Thoracic aorta (tissue), 2 donors: ENCODE data around the gene PLD2. TPM values are rescaled to one million over a fixed set of nuclear protein-coding genes. Genes with fewer than 3 reads are reported as not detected.
"Not testable (repeated sequence)": the region's sequence is repeated elsewhere in the genome, so short reads cannot be mapped to it uniquely, and the experiment has no call there.

Source experiments
- ATAC-seq: fragments of 150-250 bp; one replicate; pipeline ENCODE4 v1.8.0; 2017; ENCODE audit warnings: low read depth; ENCODE audit not compliant: insufficient number of reproducible peaks, low FRiP score
- DNase-seq: peaks from one replicate; pipeline ENCODE4 v3.0.0-alpha.2; 2020; ENCODE audit warnings: low spot score
- H3K27ac ChIP-seq, 2 donors: fragments of 200-600 bp; sonication (generic); 1 replicate in 1 of 2; 2 replicates in 1 of 2; pipeline ENCODE4 v1.5.1; 2016; ENCODE audit warnings: mild to moderate bottlenecking in 2 of 2, moderate library complexity in 2 of 2
- H3K27me3 ChIP-seq: fragments of 200-600 bp; sonication (generic); replicated peaks from 2 replicates; pipeline ENCODE4 v1.6.0; 2016; ENCODE audit warnings: mild to moderate bottlenecking; ENCODE audit not compliant: insufficient read depth
- H3K36me3 ChIP-seq: fragments of 200-600 bp; sonication (generic); one replicate; pipeline ENCODE4 v1.5.1; 2016
- H3K4me1 ChIP-seq, 2 donors: fragments of 200-600 bp; sonication (generic); 1 replicate in 1 of 2; 2 replicates in 1 of 2; pipeline versions ENCODE4 v1.5.1 to v1.6.0; 2016; ENCODE audit warnings: low read depth in 2 of 2, mild to moderate bottlenecking in 1 of 2; ENCODE audit not compliant: control insufficient read depth in 1 of 2
- H3K4me3 ChIP-seq: fragments of 200-600 bp; sonication (generic); 2 replicates; pipeline ENCODE4 v1.5.1; 2016; ENCODE audit warnings: mild to moderate bottlenecking
- H3K9me3 ChIP-seq: fragments of 200-600 bp; sonication (generic); 2 replicates; pipeline ENCODE4 v1.5.1; 2016
- total RNA-seq, 2 donors: library from RNA; depleted of rRNA; stranded (reverse); fragments of >200 nt; gene quantifications; one replicate each; pipeline versions ENCODE4 v1.1.0 to v1.2.3, GENCODE V29; 2016
- TF ChIP-seq, protein P1 (sequence below): fragments of 200-600 bp; sonication (generic); IDR thresholded peaks from one replicate; pipeline ENCODE4 v1.5.1; 2019; ENCODE audit warnings: antibody characterized with exemption

PLD2 gene
- total RNA-seq, 2 donors from 2014 or later, result 38.3 to 75.3 TPM

DNA sequence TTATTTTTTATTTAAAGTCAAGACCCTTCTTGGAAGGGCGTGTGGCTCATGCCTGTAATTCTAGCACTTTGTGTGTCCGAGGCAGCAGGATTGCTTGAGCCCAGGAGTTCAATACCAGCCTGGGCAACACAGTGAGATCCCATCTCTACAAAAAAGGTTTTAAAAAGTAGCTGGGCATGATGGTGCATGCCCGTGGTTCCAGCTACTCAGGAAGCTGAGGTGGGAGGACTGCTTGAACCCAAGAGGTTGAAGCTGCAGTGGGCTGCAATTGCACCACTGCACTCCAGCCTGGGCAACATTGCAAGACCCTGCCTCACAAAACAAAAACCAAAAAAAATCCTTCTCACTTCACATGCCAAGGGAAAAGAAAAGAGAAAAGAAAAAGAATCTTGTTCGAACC is 55.8 kb downstream of the PLD2 start:
- no peak for DNase-seq

DNA sequence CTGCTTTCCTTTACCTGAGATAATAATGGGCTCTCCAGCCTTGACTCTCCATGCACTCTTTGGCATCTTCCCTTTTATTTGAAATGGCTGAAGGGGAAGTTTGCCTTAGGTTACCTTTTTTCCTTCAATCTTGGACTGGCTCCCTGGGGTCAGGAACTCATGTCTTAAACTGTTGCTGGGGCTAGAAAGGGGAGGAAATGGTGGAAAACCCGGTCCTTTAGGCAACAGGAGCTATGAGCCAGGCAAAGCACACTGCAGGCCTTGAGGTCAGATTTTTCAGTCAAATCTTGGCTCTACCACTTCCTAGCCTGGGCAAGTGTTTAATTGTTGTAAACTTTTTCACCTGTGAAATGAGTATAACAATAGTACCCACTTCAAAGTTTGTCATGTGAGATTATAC is 56.4 kb downstream of the PLD2 start:
- Histone ChIP-seq H3K4me1 (peaks cover 9% of the 10 kb centered on the region in 2 donors), H3K4me3 (no peak overlapping the region), H3K27ac (no peak overlapping the region), H3K9me3 (no peaks in the 10 kb centered on the region), H3K36me3 (no peaks in the 10 kb centered on the region), H3K27me3 (no peaks in the 10 kb centered on the region)
- TF ChIP-seq, protein P1, sequence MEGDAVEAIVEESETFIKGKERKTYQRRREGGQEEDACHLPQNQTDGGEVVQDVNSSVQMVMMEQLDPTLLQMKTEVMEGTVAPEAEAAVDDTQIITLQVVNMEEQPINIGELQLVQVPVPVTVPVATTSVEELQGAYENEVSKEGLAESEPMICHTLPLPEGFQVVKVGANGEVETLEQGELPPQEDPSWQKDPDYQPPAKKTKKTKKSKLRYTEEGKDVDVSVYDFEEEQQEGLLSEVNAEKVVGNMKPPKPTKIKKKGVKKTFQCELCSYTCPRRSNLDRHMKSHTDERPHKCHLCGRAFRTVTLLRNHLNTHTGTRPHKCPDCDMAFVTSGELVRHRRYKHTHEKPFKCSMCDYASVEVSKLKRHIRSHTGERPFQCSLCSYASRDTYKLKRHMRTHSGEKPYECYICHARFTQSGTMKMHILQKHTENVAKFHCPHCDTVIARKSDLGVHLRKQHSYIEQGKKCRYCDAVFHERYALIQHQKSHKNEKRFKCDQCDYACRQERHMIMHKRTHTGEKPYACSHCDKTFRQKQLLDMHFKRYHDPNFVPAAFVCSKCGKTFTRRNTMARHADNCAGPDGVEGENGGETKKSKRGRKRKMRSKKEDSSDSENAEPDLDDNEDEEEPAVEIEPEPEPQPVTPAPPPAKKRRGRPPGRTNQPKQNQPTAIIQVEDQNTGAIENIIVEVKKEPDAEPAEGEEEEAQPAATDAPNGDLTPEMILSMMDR, result no peak
- no peak for ATAC-seq
- no peak for DNase-seq

More for the DNA sequence above, 55.8 kb downstream of the PLD2 start:
- peaks cover 14 to 15% of the 10 kb centered on the region in 2 donors for H3K4me1 ChIP-seq
- no peak for ATAC-seq
- H3K36me3 ChIP-seq, result no peaks in the 10 kb centered on the region
- no peaks in the 10 kb centered on the region for H3K9me3 ChIP-seq
- H3K27me3 ChIP-seq, result no peaks in the 10 kb centered on the region
- H3K4me3 ChIP-seq, result no peak overlapping the region
- H3K27ac ChIP-seq, result no peak overlapping the region
- TF ChIP-seq, protein P1, result no peak

DNA sequence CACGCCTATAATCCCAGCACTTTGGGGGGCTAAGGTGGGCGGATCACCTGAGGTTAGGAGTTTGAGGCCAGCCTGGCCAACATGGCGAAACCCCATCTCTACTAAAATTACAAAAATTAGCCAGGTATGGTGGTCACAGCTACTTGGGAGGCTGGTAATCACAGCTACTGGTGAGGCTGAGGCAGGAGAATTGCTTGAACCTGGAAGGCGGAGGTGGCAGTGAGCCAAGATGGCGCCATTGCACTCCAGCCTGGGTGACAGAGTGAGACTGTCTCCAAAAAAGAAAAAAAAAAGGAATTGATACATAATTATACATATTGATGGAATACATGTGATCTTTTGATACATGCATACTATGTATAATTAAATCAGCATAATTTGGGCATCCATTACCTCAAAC is 60.6 kb downstream of the PLD2 start:
- not testable (repeated sequence) for H3K9me3 ChIP-seq, H3K36me3 ChIP-seq, H3K27me3 ChIP-seq, H3K4me3 ChIP-seq, H3K27ac ChIP-seq, H3K4me1 ChIP-seq, ATAC-seq, DNase-seq

DNA sequence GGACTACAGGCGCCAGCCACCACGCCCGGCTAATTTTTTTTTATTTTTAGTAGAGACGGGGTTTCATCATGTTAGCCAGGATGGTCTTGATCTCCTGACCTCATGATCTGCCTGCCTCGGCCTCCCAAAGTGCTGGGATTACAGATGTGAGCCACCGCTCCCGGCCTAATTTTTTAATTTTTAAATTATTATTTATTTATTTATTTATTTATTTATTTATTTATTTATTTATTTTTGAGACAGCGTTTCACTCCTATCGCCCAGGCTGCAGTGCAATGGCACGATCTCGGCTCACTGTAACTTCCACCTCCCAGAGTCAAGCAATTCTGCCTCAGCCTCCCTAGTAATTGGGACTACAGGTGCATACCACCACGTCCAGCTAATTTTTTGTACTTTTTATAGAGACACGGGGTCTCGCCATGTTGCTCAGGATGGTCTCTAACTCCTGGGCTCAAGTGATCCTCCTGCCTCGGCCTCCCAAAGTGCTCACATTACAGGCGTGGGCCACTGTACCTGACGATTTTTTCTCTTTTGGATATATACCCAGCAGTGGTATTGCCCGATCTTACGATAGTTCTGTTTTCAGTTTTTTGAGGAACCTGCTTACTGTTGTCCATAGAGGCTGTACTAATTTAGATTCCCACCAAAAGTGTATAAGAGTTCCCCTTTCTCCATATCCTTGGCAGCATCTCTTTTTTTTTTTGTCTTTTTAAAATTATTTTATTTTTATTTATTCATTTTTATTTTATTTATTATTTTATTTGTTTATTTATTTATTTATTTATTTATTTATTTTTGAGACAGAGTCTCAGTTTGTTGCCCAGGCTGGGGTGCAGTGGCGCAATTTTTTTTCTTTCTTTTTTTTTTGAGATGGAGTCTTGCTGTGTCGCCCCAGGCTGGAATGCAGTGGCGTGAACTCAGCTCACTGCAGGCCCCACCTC is 62.4 kb downstream of the PLD2 start:
- not testable (repeated sequence) for H3K27ac ChIP-seq, H3K36me3 ChIP-seq, ATAC-seq, DNase-seq, H3K27me3 ChIP-seq, H3K9me3 ChIP-seq, H3K4me3 ChIP-seq, H3K4me1 ChIP-seq

DNA sequence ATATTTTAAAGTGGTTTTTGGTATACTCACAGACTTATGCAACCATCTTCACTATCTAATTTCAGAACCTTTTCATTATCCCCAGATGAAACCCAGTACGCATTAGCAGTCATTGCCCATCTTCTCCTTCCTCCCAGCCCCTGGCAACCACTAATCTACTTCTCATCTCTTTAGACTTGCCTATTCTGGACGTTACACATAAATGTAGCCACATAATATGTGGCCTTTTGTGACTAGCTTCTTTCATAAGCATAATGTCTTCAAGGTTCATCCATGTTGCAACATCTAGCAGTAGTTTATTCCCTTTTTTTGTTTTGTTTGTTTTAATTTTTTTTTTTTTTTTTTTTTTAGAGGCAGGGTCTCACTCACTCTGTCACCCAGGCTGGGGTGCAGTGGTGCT is 63.9 kb downstream of the PLD2 start:
- TF ChIP-seq, protein P1, result no peak
- Histone ChIP-seq H3K4me1 (no peaks in the 10 kb centered on the region), H3K4me3 (no peak overlapping the region), H3K27me3 (no peaks in the 10 kb centered on the region), H3K9me3 (no peaks in the 10 kb centered on the region), H3K36me3 (no peaks in the 10 kb centered on the region), H3K27ac (no peak overlapping the region)
- DNase-seq (no peak), ATAC-seq (no peak)

DNA sequence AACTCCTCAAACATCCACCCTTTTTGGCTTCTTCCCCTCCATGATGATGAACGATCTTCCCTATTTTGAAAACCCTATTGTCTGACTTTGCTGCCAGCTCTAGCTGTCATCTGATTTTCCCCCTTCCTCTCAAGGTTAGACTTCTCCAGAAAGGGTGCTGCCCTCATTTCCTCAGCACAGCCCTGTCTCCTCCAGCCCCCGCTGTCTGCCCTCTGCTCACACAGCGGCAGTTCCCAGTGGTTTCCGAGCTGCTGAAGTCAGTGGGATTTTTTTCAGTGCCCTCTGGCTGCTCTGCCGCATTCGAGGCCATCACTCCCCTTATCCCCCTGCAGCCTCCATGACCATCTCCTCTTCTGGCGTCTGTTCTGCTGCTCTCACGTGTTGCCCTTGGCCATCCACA is 65.8 kb downstream of the PLD2 start:
- DNase-seq (no peak), ATAC-seq (no peak)
- Histone ChIP-seq H3K36me3 (no peaks in the 10 kb centered on the region), H3K27ac (no peak overlapping the region), H3K4me3 (no peak overlapping the region), H3K4me1 (no peaks in the 10 kb centered on the region), H3K27me3 (no peaks in the 10 kb centered on the region), H3K9me3 (no peaks in the 10 kb centered on the region)
- TF ChIP-seq, protein P1, result no peak

Other genes with a start within 250 kb of the PLD2 start
- gene GGT6, start 246.6 kb upstream of the PLD2 start, total RNA-seq, result not detected
- gene SMTNL2, start 222.6 kb upstream of the PLD2 start, total RNA-seq, result 1 to 10 TPM; 2.6 to 2.8 TPM
- gene ALOX15, start 165.5 kb upstream of the PLD2 start, total RNA-seq, result not detected
- 10 to 100 TPM; 21.1 to 71.2 TPM for gene PELP1, start 103.0 kb upstream of the PLD2 start, total RNA-seq
- 10 to 100 TPM; 64.5 to 66.3 TPM for gene ARRB2, start 96.5 kb upstream of the PLD2 start, total RNA-seq
- 10 to 100 TPM; 18.8 to 21.9 TPM for gene MED11, start 75.7 kb upstream of the PLD2 start, total RNA-seq
- 1 to 10 TPM; 2.5 to 5.8 TPM for gene ZMYND15, start 67.3 kb upstream of the PLD2 start, total RNA-seq
- gene CXCL16, start 67.2 kb upstream of the PLD2 start, total RNA-seq, result 10 to 100 TPM; 27.6 to 41.7 TPM
- not detected for gene TM4SF5, start 35.3 kb upstream of the PLD2 start, total RNA-seq
- 1 to 10 TPM; 5.9 to 8.3 TPM for gene VMO1, start 20.8 kb upstream of the PLD2 start, total RNA-seq
- gene GLTPD2, start 18.2 kb upstream of the PLD2 start, total RNA-seq, result not detected
- 100 to 1,000 TPM in 1 of 2 donors, 10 to 100 TPM in 1; 70.0 to 160 TPM for gene PSMB6, start 11.0 kb upstream of the PLD2 start, total RNA-seq
- 10 to 100 TPM; 44.0 to 45.0 TPM for gene MINK1, start 26.2 kb downstream of the PLD2 start, total RNA-seq
- 1 to 10 TPM; 1.9 to 5.6 TPM for gene C17orf107, start 92.4 kb downstream of the PLD2 start, total RNA-seq
- 1 to 10 TPM in 1 of 2 donors, not detected in 1; 4.1 TPM for gene CHRNE, start 95.9 kb downstream of the PLD2 start, total RNA-seq
- gene GP1BA, start 125.1 kb downstream of the PLD2 start, total RNA-seq, result not detected
- 10 to 100 TPM; 27.0 to 39.7 TPM for gene SLC25A11, start 132.9 kb downstream of the PLD2 start, total RNA-seq
- gene RNF167, start 133.1 kb downstream of the PLD2 start, total RNA-seq, result 10 to 100 TPM; 32.4 to 38.3 TPM
- 1,000 to 10,000 TPM in 1 of 2 donors, 100 to 1,000 TPM in 1; 806 to 1,230 TPM for gene PFN1, start 141.4 kb downstream of the PLD2 start, total RNA-seq
- 1 to 10 TPM; 2.5 to 2.7 TPM for gene ENO3, start 144.0 kb downstream of the PLD2 start, total RNA-seq
- gene SPAG7, start 160.7 kb downstream of the PLD2 start, total RNA-seq, result 10 to 100 TPM; 32.3 to 43.1 TPM
- gene CAMTA2, start 180.5 kb downstream of the PLD2 start, total RNA-seq, result 10 to 100 TPM; 31.3 to 34.0 TPM
- gene INCA1, start 190.4 kb downstream of the PLD2 start, total RNA-seq, result 1 to 10 TPM in 1 of 2 donors, not detected in 1; 1.2 TPM
- gene KIF1C, start 190.8 kb downstream of the PLD2 start, total RNA-seq, result 100 to 1,000 TPM; 113 to 152 TPM
- not detected for gene SLC52A1, start 228.3 kb downstream of the PLD2 start, total RNA-seq